A549 (cell line): ENCODE results near the gene SBF2. TPM values are rescaled to one million over a fixed set of nuclear protein-coding genes. Genes with fewer than 3 reads are reported as not detected.

Source experiments
- ATAC-seq, 2 experiments: fragments of 200-7000 bp in 1 of 2; fragments of >200 bp in 1 of 2; cut with Nextera tagmentation in 1 of 2; cut with Tn5 transposase in 1 of 2; 3 replicates each; pipeline versions ENCODE4 v1.8.0 to v1.9.1; 2018 to 2020; ENCODE audit warnings: mild to moderate bottlenecking in 1 of 2, moderate library complexity in 1 of 2
- CTCF ChIA-PET: fragments of 300-600 bp; sonication (Branson Sonifier 250); formaldehyde crosslinking; extraction: SDS; loops from one replicate; lab custom pipeline; 2021; ENCODE audit warnings: antibody characterized with exemption, inconsistent platforms; lab: Yijun Ruan, JAX
- POLR2A ChIA-PET: fragments of 350-600 bp; formaldehyde crosslinking; extraction: SDS; loops from one replicate; lab custom pipeline; 2021; ENCODE audit warnings: antibody characterized with exemption, inconsistent platforms; lab: Yijun Ruan, JAX
- DNase-seq, 2 experiments: peaks; one replicate each; pipeline versions ENCODE4 v3.0.0 to v3.0.0-alpha.2; 2011 to 2016; ENCODE audit warnings: low read depth in 1 of 2, low spot score in 1 of 2
- FAIRE-seq: peaks from 2 replicates; lab custom pipeline; 2011; peaks lifted over from hg19 to GRCh38; lab: Jason Lieb, UNC
- H3K27ac ChIP-seq, 2 experiments: fragments of >200 bp; sonication (Bioruptor Twin); formaldehyde crosslinking; 3 replicates each; pipeline ENCODE4 v1.5.1; 2016 to 2017
- H3K4me1 ChIP-seq: fragments of >200 bp; sonication (Bioruptor Twin); formaldehyde crosslinking; 3 replicates; pipeline ENCODE4 v1.6.1; 2016
- H3K4me2 ChIP-seq: fragments of >200 bp; sonication (Bioruptor Twin); formaldehyde crosslinking; 3 replicates; pipeline ENCODE4 v1.6.1; 2016
- H3K4me3 ChIP-seq: fragments of >200 bp; sonication (Bioruptor Twin); formaldehyde crosslinking; 3 replicates; pipeline ENCODE4 v1.5.1; 2016
- H3K9me3 ChIP-seq: fragments of >200 bp; sonication (Bioruptor Twin); formaldehyde crosslinking; 3 replicates; pipeline ENCODE4 v1.6.1; 2016
- CBX8 ChIP-seq: fragments of 200-600 bp; sonication (generic); IDR thresholded peaks from 2 replicates; pipeline ENCODE4 v1.6.1; 2016
- CEBPB ChIP-seq, 2 experiments: fragments of >200 bp in 1 of 2; sonication (Bioruptor Twin) in 1 of 2; formaldehyde crosslinking in 1 of 2; IDR thresholded peaks; 2 replicates each; pipeline ENCODE4 v1.6.1; 2012 to 2016
- CHD2 ChIP-seq: fragments of 150-350 bp; IDR thresholded peaks from 2 replicates; pipeline ENCODE4 v1.6.1; 2014; ENCODE audit warnings: low read length; ENCODE audit not compliant: partially characterized antibody
- EP300 ChIP-seq, 2 experiments: fragments of >200 bp; sonication (Bioruptor Twin); formaldehyde crosslinking; IDR thresholded peaks; 2 replicates in 1 of 2; 3 replicates in 1 of 2; pipeline ENCODE4 v1.6.1; 2016 to 2017
- FOSB ChIP-seq: fragments of 250-450 bp; sonication (Bioruptor Pico); IDR thresholded peaks from 2 replicates; pipeline ENCODE4 v1.5.0; 2020; ENCODE audit warnings: mild to moderate bottlenecking, moderate library complexity
- FOSL2 ChIP-seq, 2 experiments: fragments of 450-650 bp in 1 of 2; fragments of >200 bp in 1 of 2; sonication (Bioruptor Twin) in 1 of 2; formaldehyde crosslinking; IDR thresholded peaks; 2 replicates each; pipeline versions ENCODE4 v1.5.0 to v1.6.1; 2016 to 2020; ENCODE audit warnings: mild to moderate bottlenecking in 1 of 2, moderate library complexity in 1 of 2
- HES2 ChIP-seq: fragments of >200 bp; sonication (Bioruptor Twin); formaldehyde crosslinking; IDR thresholded peaks from 2 replicates; pipeline ENCODE4 v1.6.1; 2016
- HEYL ChIP-seq: fragments of 250-450 bp; sonication (Bioruptor Pico); IDR thresholded peaks from 2 replicates; pipeline ENCODE4 v1.8.0; 2021; ENCODE audit warnings: mild to moderate bottlenecking, moderate library complexity
- HOXA7 ChIP-seq: fragments of 250-450 bp; sonication (Bioruptor Pico); IDR thresholded peaks from 2 replicates; pipeline ENCODE4 v1.5.0; 2020; ENCODE audit warnings: mild to moderate bottlenecking, moderate library complexity
- HOXB13 ChIP-seq: fragments of 250-450 bp; sonication (Bioruptor Pico); IDR thresholded peaks from 2 replicates; pipeline ENCODE4 v1.5.0; 2020; ENCODE audit warnings: low read depth, mild to moderate bottlenecking, moderate library complexity
- JUNB ChIP-seq: fragments of >200 bp; sonication (Bioruptor Twin); formaldehyde crosslinking; IDR thresholded peaks from 2 replicates; pipeline ENCODE4 v1.6.1; 2016
- KDM1A ChIP-seq: fragments of 200-600 bp; sonication (generic); IDR thresholded peaks from 2 replicates; pipeline ENCODE4 v1.6.1; 2016; ENCODE audit warnings: low read depth, mild to moderate bottlenecking
- MAFK ChIP-seq: fragments of 450-650 bp; IDR thresholded peaks from 2 replicates; pipeline ENCODE4 v1.6.1; 2014; ENCODE audit not compliant: partially characterized antibody
- NPAS2 ChIP-seq: fragments of 250-450 bp; sonication (Bioruptor Pico); IDR thresholded peaks from 2 replicates; pipeline ENCODE4 v1.8.0; 2022; ENCODE audit warnings: mild to moderate bottlenecking, moderate library complexity, borderline replicate concordance
- NR3C1 ChIP-seq: fragments of >200 bp; sonication (Bioruptor Twin); formaldehyde crosslinking; IDR thresholded peaks from 3 replicates; pipeline ENCODE4 v1.6.1; 2017
- POLR2AphosphoS2 ChIP-seq: conservative IDR thresholded peaks from 2 replicates; pipeline ENCODE4 v1.6.1; 2012; ENCODE audit warnings: low read length, improper control_type of control experiment, inconsistent platforms
- RARB ChIP-seq: fragments of 250-450 bp; sonication (Bioruptor Pico); IDR thresholded peaks from 2 replicates; pipeline ENCODE4 v1.8.0; 2021; ENCODE audit warnings: mild to moderate bottlenecking, moderate library complexity
- REST ChIP-seq: fragments of 200-600 bp; sonication (generic); IDR thresholded peaks from 2 replicates; pipeline ENCODE4 v1.6.1; 2016; ENCODE audit warnings: antibody characterized with exemption, mild to moderate bottlenecking, moderate library complexity
- SMC3 ChIP-seq: fragments of >200 bp; sonication (Bioruptor Twin); formaldehyde crosslinking; IDR thresholded peaks from 3 replicates; pipeline ENCODE4 v1.6.1; 2018; ENCODE audit warnings: inconsistent platforms
- SREBF2 ChIP-seq: fragments of 450-650 bp; IDR thresholded peaks from 2 replicates; pipeline ENCODE4 v1.6.1; 2014; ENCODE audit warnings: mild to moderate bottlenecking, moderate library complexity
- TFCP2L1 ChIP-seq: fragments of 250-450 bp; sonication (Bioruptor Pico); IDR thresholded peaks from 2 replicates; pipeline ENCODE4 v1.5.0; 2021; ENCODE audit warnings: mild to moderate bottlenecking
- ZC3H11A ChIP-seq: fragments of 450-650 bp; IDR thresholded peaks from 2 replicates; pipeline ENCODE4 v1.6.1; 2014; ENCODE audit warnings: antibody characterized with exemption, mild to moderate bottlenecking
- ZNF302 ChIP-seq: fragments of 250-450 bp; sonication (Bioruptor Pico); IDR thresholded peaks from 2 replicates; pipeline ENCODE4 v1.9.0; 2021; ENCODE audit warnings: inconsistent platforms, mild to moderate bottlenecking, moderate library complexity
- WGBS: methylation state at CpG from one replicate; pipeline ENCODE4 v1.1.6; 2017; ENCODE audit errors: missing lambda C conversion rate; 5-methylcytosine and 5-hydroxymethylcytosine counted together
- polyA plus RNA-seq, 4 experiments: library from polyadenylated mRNA; depleted of rRNA in 3 of 4; stranded (reverse); fragments of >200 nt; fragmentation: RNase III in 1 of 4; extraction: RNeasy Plus Mini Kit Qiagen cat#74134 plus additional on column Dnase treatment in 1 of 4; gene quantifications; 2 replicates in 3 of 4; 3 replicates in 1 of 4; pipeline ENCODE4 v1.2.3, GENCODE V29; 2011 to 2017
- TF ChIP-seq, protein P1 (sequence below): fragments of 250-450 bp; sonication (Bioruptor Pico); IDR thresholded peaks from 2 replicates; pipeline ENCODE4 v1.5.0; 2020; ENCODE audit warnings: low read depth, mild to moderate bottlenecking, moderate library complexity
- TF ChIP-seq, protein P2 (sequence below): fragments of 250-450 bp; sonication (Bioruptor Pico); IDR thresholded peaks from 2 replicates; pipeline ENCODE4 v1.5.0; 2021; ENCODE audit warnings: mild to moderate bottlenecking, moderate library complexity, borderline replicate concordance
- TF ChIP-seq, protein P3 (sequence below): fragments of 450-650 bp; IDR thresholded peaks from 2 replicates; pipeline ENCODE4 v1.6.1; 2014; ENCODE audit warnings: antibody characterized with exemption
- TF ChIP-seq, protein P4 (sequence below): fragments of >200 bp; sonication (Bioruptor Twin); formaldehyde crosslinking; IDR thresholded peaks from 3 replicates; pipeline ENCODE4 v1.6.1; 2016

The SBF2 gene
- polyA plus RNA-seq, 2 of the 4 experiments (the other 2 are of a cell fraction), result 11.1 to 49.6 TPM

DNA sequence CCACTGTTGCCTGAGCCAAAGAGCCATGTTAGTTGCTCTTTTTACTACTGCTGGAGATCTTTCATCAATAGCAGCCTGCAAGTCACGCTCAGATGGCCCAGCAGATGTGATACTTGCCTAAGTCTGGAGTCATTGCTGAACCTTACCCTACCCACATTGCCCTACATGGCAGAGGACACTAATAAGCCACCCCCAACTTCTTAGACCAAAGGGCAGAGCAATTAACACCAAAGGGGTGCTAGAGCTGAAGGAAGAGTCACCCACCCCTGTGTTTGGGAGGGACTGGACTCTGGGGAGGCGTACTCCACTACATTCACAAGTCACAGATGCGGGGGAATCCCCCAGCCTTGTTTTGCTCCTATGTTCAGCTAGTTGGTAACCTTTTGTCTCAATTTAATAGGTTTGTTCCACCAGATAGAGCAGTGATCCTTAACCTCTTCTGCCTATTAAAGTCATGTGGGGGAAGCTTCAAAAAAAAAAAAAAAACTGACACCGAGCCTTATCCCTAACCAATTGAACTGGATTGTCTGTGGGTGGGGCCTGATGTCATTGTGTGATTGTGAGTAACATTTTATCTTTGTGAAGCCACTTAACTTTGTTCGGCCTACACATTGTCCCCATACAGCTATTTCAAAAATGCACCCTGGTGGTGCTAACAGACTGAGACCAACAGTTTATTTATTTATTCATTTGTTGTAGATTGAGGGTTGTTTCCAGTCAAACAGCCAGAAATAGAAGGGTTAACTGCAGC, 23.9 kb upstream of the SBF2 start:
- ChIA-PET POLR2A (no interaction called here), CTCF (interaction anchor here (0.6 to 3.0 kb wide), 5 partner anchors 10 to 559 kb away, joined by 3 to 14 read pairs (median 6); partner anchors contain the start of gene ADM)
- Histone ChIP-seq H3K4me2 (no peak overlapping the region), H3K27ac (peak overlapping the region in 1 of 2 experiments; percentile 53; a peak in 3 of 6 replicates), H3K4me1 (peaks cover 21% of the 10 kb centered on the region), H3K9me3 (no peaks in the 10 kb centered on the region), H3K4me3 (no peak overlapping the region)
- 86% methylated on average over 5 of the region's 5 CpGs for WGBS
- TF ChIP-seq FOSB (CRISPR knock-in tag) (no peak), TFCP2L1 (no peak), FOSL2 (IDR thresholded peaks at IDR 0.05) (no peak), FOSL2 (CRISPR knock-in tag; IDR thresholded peaks at IDR 0.05) (no peak), MAFK (no peak), NR3C1 (no peak), EP300 (IDR thresholded peaks at IDR 0.05) (no peak), ZNF302 (CRISPR knock-in tag) (no peak), RARB (CRISPR knock-in tag) (no peak), HOXA7 (CRISPR knock-in tag) (no peak), NPAS2 (CRISPR knock-in tag) (no peak), SREBF2 (no peak), POLR2AphosphoS2 (no peak), CHD2 (no peak), CBX8 (no peak), HEYL (CRISPR knock-in tag) (no peak), HOXB13 (CRISPR knock-in tag) (no peak)
- TF ChIP-seq, protein P1, sequence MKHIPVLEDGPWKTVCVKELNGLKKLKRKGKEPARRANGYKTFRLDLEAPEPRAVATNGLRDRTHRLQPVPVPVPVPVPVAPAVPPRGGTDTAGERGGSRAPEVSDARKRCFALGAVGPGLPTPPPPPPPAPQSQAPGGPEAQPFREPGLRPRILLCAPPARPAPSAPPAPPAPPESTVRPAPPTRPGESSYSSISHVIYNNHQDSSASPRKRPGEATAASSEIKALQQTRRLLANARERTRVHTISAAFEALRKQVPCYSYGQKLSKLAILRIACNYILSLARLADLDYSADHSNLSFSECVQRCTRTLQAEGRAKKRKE (CRISPR knock-in tag), result no peak
- TF ChIP-seq, protein P2, sequence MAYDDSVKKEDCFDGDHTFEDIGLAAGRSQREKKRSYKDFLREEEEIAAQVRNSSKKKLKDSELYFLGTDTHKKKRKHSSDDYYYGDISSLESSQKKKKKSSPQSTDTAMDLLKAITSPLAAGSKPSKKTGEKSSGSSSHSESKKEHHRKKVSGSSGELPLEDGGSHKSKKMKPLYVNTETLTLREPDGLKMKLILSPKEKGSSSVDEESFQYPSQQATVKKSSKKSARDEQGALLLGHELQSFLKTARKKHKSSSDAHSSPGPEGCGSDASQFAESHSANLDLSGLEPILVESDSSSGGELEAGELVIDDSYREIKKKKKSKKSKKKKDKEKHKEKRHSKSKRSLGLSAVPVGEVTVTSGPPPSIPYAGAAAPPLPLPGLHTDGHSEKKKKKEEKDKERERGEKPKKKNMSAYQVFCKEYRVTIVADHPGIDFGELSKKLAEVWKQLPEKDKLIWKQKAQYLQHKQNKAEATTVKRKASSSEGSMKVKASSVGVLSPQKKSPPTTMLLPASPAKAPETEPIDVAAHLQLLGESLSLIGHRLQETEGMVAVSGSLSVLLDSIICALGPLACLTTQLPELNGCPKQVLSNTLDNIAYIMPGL (CRISPR knock-in tag), result no peak
- no peak for FAIRE-seq
- no peak for DNase-seq
- ATAC-seq, result no peak

DNA sequence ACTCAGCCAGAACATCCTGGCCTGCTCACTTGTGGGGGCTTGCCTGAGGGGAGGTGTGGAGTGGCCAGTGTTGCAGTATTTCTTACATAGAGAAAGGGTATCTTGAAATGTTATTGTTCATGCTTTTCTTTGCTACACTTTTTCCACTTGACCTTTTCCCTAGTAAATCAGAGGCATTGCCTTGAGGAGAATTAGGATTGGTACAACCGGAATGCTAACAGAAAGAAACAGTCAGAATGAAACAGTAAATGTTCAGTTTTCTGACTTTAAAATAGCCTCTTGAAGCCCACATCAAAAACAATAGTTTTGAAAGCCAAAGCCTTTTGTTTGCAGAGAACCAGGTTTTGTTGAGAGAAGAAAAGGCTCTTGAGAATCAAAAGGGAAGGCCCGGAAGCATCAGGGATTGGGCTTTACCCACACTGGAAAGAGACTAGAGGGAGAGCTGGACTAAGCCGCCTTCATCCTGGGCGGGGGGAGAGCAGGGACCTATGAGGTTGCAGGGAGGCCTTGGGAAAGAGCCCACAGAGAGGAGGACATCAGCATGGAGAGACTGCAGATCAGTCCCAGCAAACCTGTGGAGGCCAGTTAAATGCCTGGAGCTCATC, 23.2 kb upstream of the SBF2 start:
- POLR2A ChIA-PET, result no interaction called here
- CTCF ChIA-PET, result interaction anchor here (0.6 to 3.0 kb wide), 6 partner anchors 9 to 558 kb away, joined by 3 to 14 read pairs (median 4); partner anchors contain the start of gene ADM
- peak overlapping the region in 1 of 2 experiments; percentile 53; a peak in 3 of 6 replicates for H3K27ac ChIP-seq
- FAIRE-seq (no peak), ATAC-seq (no peak; a peak in 1 of 6 replicates), DNase-seq (no peak)
- H3K4me2 ChIP-seq, result no peak overlapping the region
- no peak overlapping the region for H3K4me3 ChIP-seq
- peaks cover 14% of the 10 kb centered on the region for H3K4me1 ChIP-seq
- no peaks in the 10 kb centered on the region for H3K9me3 ChIP-seq
- 93% methylated on average over 4 of the region's 4 CpGs for WGBS
- no peak for TF ChIP-seq SMC3
- TF ChIP-seq CEBPB (IDR thresholded peaks at IDR 0.05), result no peak
- TF ChIP-seq, protein P3, sequence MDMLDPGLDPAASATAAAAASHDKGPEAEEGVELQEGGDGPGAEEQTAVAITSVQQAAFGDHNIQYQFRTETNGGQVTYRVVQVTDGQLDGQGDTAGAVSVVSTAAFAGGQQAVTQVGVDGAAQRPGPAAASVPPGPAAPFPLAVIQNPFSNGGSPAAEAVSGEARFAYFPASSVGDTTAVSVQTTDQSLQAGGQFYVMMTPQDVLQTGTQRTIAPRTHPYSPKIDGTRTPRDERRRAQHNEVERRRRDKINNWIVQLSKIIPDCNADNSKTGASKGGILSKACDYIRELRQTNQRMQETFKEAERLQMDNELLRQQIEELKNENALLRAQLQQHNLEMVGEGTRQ, result no peak
- TF ChIP-seq ZC3H11A, result no peak
- TF ChIP-seq JUNB, result no peak
- no peak for TF ChIP-seq KDM1A
- TF ChIP-seq ZNF302 (CRISPR knock-in tag), result no peak
- TF ChIP-seq REST, result no peak
- TF ChIP-seq, protein P4, sequence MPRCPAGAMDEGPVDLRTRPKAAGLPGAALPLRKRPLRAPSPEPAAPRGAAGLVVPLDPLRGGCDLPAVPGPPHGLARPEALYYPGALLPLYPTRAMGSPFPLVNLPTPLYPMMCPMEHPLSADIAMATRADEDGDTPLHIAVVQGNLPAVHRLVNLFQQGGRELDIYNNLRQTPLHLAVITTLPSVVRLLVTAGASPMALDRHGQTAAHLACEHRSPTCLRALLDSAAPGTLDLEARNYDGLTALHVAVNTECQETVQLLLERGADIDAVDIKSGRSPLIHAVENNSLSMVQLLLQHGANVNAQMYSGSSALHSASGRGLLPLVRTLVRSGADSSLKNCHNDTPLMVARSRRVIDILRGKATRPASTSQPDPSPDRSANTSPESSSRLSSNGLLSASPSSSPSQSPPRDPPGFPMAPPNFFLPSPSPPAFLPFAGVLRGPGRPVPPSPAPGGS, result no peak
- no peak for TF ChIP-seq HES2
